ENCODE measurements around the gene DCBLD1.

Gene DCBLD1

GRCh38 chr6:117597755-117598154 is 115.3 kb downstream of the DCBLD1 start:
- H3K9me3 Mint-ChIP-seq = no peaks in the 10 kb centered on the region
- peaks cover 11 to 17% of the 10 kb centered on the region in 2 donors for H3K4me1 Mint-ChIP-seq
- no peak overlapping the region for H3K4me3 Mint-ChIP-seq
- no peak overlapping the region for H3K27ac Mint-ChIP-seq
- ATAC-seq (replicated peaks) (no peak), DNase-seq (no peak)
- no peaks in the 10 kb centered on the region for H3K27me3 Mint-ChIP-seq
- peaks cover 21 to 35% of the 10 kb centered on the region in 2 donors for H3K36me3 Mint-ChIP-seq

Measured in stimulated activated naive B cell treated with anti-CD40 and anti-IgM and Interleukin-4, amounts not matched to agents 10 μg/mL and 1 μg/mL and 100 μg/mL, for 72 hours (primary cell).